Adrenal gland (tissue), 12 donors: ENCODE results near the gene C1D. TPM values are rescaled to one million over a fixed set of nuclear protein-coding genes. Genes with fewer than 3 reads are reported as not detected.

Experiments
- DNase-seq, 7 donors: peaks; one replicate each; pipeline ENCODE4 v3.0.0-alpha.2; 2019 to 2020
- H3K27ac ChIP-seq, 5 donors: fragments of 200-600 bp; sonication (generic) in 4 of 5; 1 replicate in 3 of 5; 2 replicates in 2 of 5; pipeline versions ENCODE4 v1.5.1 to v1.8.0; 2016 to 2020; ENCODE audit warnings: mild to moderate bottlenecking in 1 of 5
- H3K27me3 ChIP-seq: fragments of 200-600 bp; 2 replicates; pipeline ENCODE4 v1.8.0; 2021
- H3K36me3 ChIP-seq, 2 donors: fragments of 200-600 bp; replicated peaks in 1 of 2; 1 replicate in 1 of 2; 2 replicates in 1 of 2; pipeline versions ENCODE4 v1.5.1 to v1.8.0; 2018 to 2022
- H3K4me1 ChIP-seq, 2 donors: fragments of 200-600 bp; replicated peaks in 1 of 2; 1 replicate in 1 of 2; 2 replicates in 1 of 2; pipeline versions ENCODE4 v1.5.1 to v1.8.0; 2018 to 2021
- H3K4me3 ChIP-seq, 4 donors: fragments of 200-600 bp; sonication (generic) in 3 of 4; one replicate each; pipeline ENCODE4 v1.5.1; 2016 to 2018
- H3K9me3 ChIP-seq, 3 donors: fragments of 200-600 bp; sonication (generic) in 1 of 3; replicated peaks in 1 of 3; 1 replicate in 2 of 3; 2 replicates in 1 of 3; pipeline versions ENCODE4 v1.5.1 to v1.8.0; 2016 to 2021
- CTCF ChIP-seq, 6 experiments: fragments of 450-650 bp in 4 of 6; fragments of 200-600 bp in 2 of 6; sonication (generic) in 1 of 6; IDR thresholded peaks; 1 replicate in 5 of 6; 2 replicates in 1 of 6; pipeline versions ENCODE4 v1.5.1 to v1.8.0; 2016 to 2021; ENCODE audit warnings: antibody characterized with exemption in 6 of 6, mild to moderate bottlenecking in 2 of 6, moderate library complexity in 1 of 6
- POLR2A ChIP-seq, 2 donors: fragments of 450-650 bp; IDR thresholded peaks; one replicate each; pipeline ENCODE4 v1.6.1; 2017; ENCODE audit warnings: antibody characterized with exemption in 2 of 2, mild to moderate bottlenecking in 2 of 2, moderate library complexity in 1 of 2
- WGBS, 4 donors: extraction: QIAGEN DNeasy Blood & Tissue Kit in 2 of 4; methylation state at CpG; one replicate each; pipeline versions ENCODE4 v1.1.5 to v1.1.7; 2013 to 2017; 5-methylcytosine and 5-hydroxymethylcytosine counted together
- intact Hi-C, 2 donors: fragments of 100-400 bp; cut with DNase I; formaldehyde crosslinking; loops; one replicate each; pipeline versions ENCODE4 v1.14.1 to v1.15.0; 2022 to 2023
- polyA plus RNA-seq, 3 donors: library from polyadenylated mRNA; stranded (reverse); fragments of 200-250 nt in 2 of 3; fragments of 350-450 nt in 1 of 3; fragmentation: Illumina TruSeq in 1 of 3; extraction: RNeasy Lipid Tissue Mini Kit (QIAGEN cat#74804) in 1 of 3; gene quantifications; one replicate each; pipeline ENCODE4 v1.2.3, GENCODE V29; 2013 to 2014
- total RNA-seq, 9 donors: library from RNA; depleted of rRNA in 4 of 9; stranded (reverse); fragments of >200 nt in 4 of 9; fragments of 120-200 nt in 1 of 9; fragmentation: NEBNext Ultra II Directional in 1 of 9; extraction: Animal tissue kit (Norgen Biotek cat#: 25700) in 1 of 9; gene quantifications; one replicate each; pipeline versions ENCODE4 v1.1.0 to v1.2.4, GENCODE V29; 2013 to 2023
- donor health status: healthy with polysubstance abuse.
- donor health status: Bipolar disorder and iron deficiency.
- donor health status: DM: yes; HTN: yes; CAD: no.
- donor health status: DM: no; HTN: no; CAD: no.
- donor health status: DM: no; HTN: no; CAD: no.
- donor health status: DM: yes; HTN: yes; CAD: no.

Gene C1D
- total and polyA plus RNA-seq, 12 donors: 7.3 to 77.8 (median 22.9) TPM

- H3K9me3 ChIP-seq: no peaks in the 10 kb centered on the region
- no peaks in the 10 kb centered on the region for H3K4me1 ChIP-seq
- H3K27ac ChIP-seq: no peak overlapping the region
- no peaks in the 10 kb centered on the region for H3K36me3 ChIP-seq
- WGBS, 4 donors: 89 to 95% (median 92%) methylated on average over 5 of the region's 5 CpGs
- no peak for DNase-seq
- no peak for TF ChIP-seq CTCF (IDR thresholded peaks at IDR 0.05)
- no peak for TF ChIP-seq POLR2A (IDR thresholded peaks at IDR 0.05)
- intact Hi-C loops: no loop called here
- no peaks in the 10 kb centered on the region for H3K27me3 ChIP-seq
- H3K4me3 ChIP-seq: no peak overlapping the region
Measured at GRCh38 chr2:68030529-68030928, 32.3 kb downstream of the C1D start.

- no peak for DNase-seq
- Histone ChIP-seq H3K27me3 (no peaks in the 10 kb centered on the region), H3K9me3 (no peaks in the 10 kb centered on the region), H3K4me1 (no peaks in the 10 kb centered on the region), H3K4me3 (no peak overlapping the region), H3K27ac (no peak overlapping the region), H3K36me3 (no peaks in the 10 kb centered on the region)
- intact Hi-C loops: loop anchor here in 1 of 2 donors (10.0 kb wide), 1 partner anchor 163 kb away; no protein-coding TSS in a partner anchor
- TF ChIP-seq CTCF (IDR thresholded peaks at IDR 0.05) (no peak), POLR2A (IDR thresholded peaks at IDR 0.05) (no peak)
Measured at GRCh38 chr2:68027959-68028358, 34.8 kb downstream of the C1D start.

- intact Hi-C loops: loop anchor here in 1 of 2 donors (10.0 kb wide), 1 partner anchor 160 kb away; no protein-coding TSS in a partner anchor
- Histone ChIP-seq H3K36me3 (no peaks in the 10 kb centered on the region), H3K27ac (no peak overlapping the region), H3K4me3 (no peak overlapping the region), H3K4me1 (no peaks in the 10 kb centered on the region), H3K9me3 (no peaks in the 10 kb centered on the region), H3K27me3 (no peaks in the 10 kb centered on the region)
- WGBS, 4 donors: 90 to 95% (median 93%) methylated on average over 21 to 22 of the region's 22 CpGs
- TF ChIP-seq CTCF (IDR thresholded peaks at IDR 0.05) (no peak), POLR2A (IDR thresholded peaks at IDR 0.05) (no peak)
- DNase-seq: no peak
Measured at GRCh38 chr2:68024450-68024849, 38.4 kb downstream of the C1D start.

- Histone ChIP-seq H3K27me3 (no peaks in the 10 kb centered on the region), H3K4me3 (no peak overlapping the region), H3K27ac (no peak overlapping the region), H3K4me1 (no peaks in the 10 kb centered on the region), H3K36me3 (no peaks in the 10 kb centered on the region), H3K9me3 (no peaks in the 10 kb centered on the region)
- DNase-seq: no peak
- intact Hi-C loops: loop anchor here in 1 of 2 donors (10.0 kb wide), 1 partner anchor 159 kb away; no protein-coding TSS in a partner anchor
- whole genome bisulfite sequencing, 4 donors: 83 to 95% (median 89%) methylated on average over 4 to 16 of the region's 16 CpGs
- TF ChIP-seq POLR2A (IDR thresholded peaks at IDR 0.05): no peak
- TF ChIP-seq CTCF (IDR thresholded peaks at IDR 0.05): no peak
Measured at GRCh38 chr2:68023904-68024303, 38.9 kb downstream of the C1D start.
